ENCODE data around the gene STX16.

STX16 gene

GRCh38 chr20:58625585-58625984, 25.5 kb upstream of the STX16 start:
- DNase-seq (ENCODE audit: low read depth) = peak; percentile 54
- TF ChIP-seq CTCF (conservative IDR thresholded peaks at IDR 0.05; ENCODE audit: low read length) = no peak
- no peak overlapping the region for H3K4me3 ChIP-seq (ENCODE audit: low read length)

GRCh38 chr20:58626051-58626450, 25.0 kb upstream of the STX16 start:
- TF ChIP-seq CTCF (conservative IDR thresholded peaks at IDR 0.05; ENCODE audit: low read length) = no peak
- H3K4me3 ChIP-seq (ENCODE audit: low read length) = no peak overlapping the region
- no peak for DNase-seq (ENCODE audit: low read depth)

GRCh38 chr20:58627212-58628072, 23.6 kb upstream of the STX16 start:
- no peak for DNase-seq (ENCODE audit: low read depth)
- no peak overlapping the region for H3K4me3 ChIP-seq (ENCODE audit: low read length)
- no peak for TF ChIP-seq CTCF (conservative IDR thresholded peaks at IDR 0.05; ENCODE audit: low read length)

- DNase-seq (ENCODE audit: low read depth) = no peak
- H3K4me3 ChIP-seq (ENCODE audit: low read length) = no peak overlapping the region
- no peak for TF ChIP-seq CTCF (conservative IDR thresholded peaks at IDR 0.05; ENCODE audit: low read length)
Measured at GRCh38 chr20:58628491-58629214, 22.4 kb upstream of the STX16 start.

- no peak for TF ChIP-seq CTCF (conservative IDR thresholded peaks at IDR 0.05; ENCODE audit: low read length)
- no peak for DNase-seq (ENCODE audit: low read depth)
- no peak overlapping the region for H3K4me3 ChIP-seq (ENCODE audit: low read length)
Measured at GRCh38 chr20:58629215-58629580, 21.9 kb upstream of the STX16 start.

GRCh38 chr20:58630063-58630462, 21.0 kb upstream of the STX16 start:
- DNase-seq (ENCODE audit: low read depth) = peak; percentile 45
- TF ChIP-seq CTCF (conservative IDR thresholded peaks at IDR 0.05; ENCODE audit: low read length) = no peak
- no peak overlapping the region for H3K4me3 ChIP-seq (ENCODE audit: low read length)
